Esophagus muscularis mucosa (tissue), 3 donors: ENCODE data around the gene NRXN3.

Source experiments
- CTCF ChIP-seq, 3 experiments: fragments of 200-600 bp in 2 of 3; fragments of 450-650 bp in 1 of 3; sonication (generic) in 2 of 3; IDR thresholded peaks; one replicate each; pipeline ENCODE4 v1.5.1; 2017 to 2019; ENCODE audit warnings: antibody characterized with exemption in 3 of 3, mild to moderate bottlenecking in 2 of 3, moderate library complexity in 1 of 3
- POLR2A ChIP-seq: fragments of 450-650 bp; IDR thresholded peaks from one replicate; pipeline ENCODE4 v1.6.1; 2017; ENCODE audit warnings: antibody characterized with exemption, moderate library complexity, mild to moderate bottlenecking, low read depth
- POLR2AphosphoS5 ChIP-seq, 2 donors: sonication (generic); formaldehyde crosslinking; IDR thresholded peaks; one replicate each; pipeline ENCODE4 v1.6.1; 2017; ENCODE audit warnings: antibody characterized with exemption in 2 of 2

GRCh38 chr14:78519863-78520262 lies 349.7 kb downstream of the NRXN3 start:
- no peak for TF ChIP-seq CTCF (IDR thresholded peaks at IDR 0.05)
- no peak for TF ChIP-seq POLR2AphosphoS5 (IDR thresholded peaks at IDR 0.05)
- TF ChIP-seq POLR2A: no peak
